K562 (cell line): ENCODE data around the gene TDRKH. TPM values are rescaled to one million over a fixed set of nuclear protein-coding genes. Genes with fewer than 3 reads are reported as not detected.

Experiments used
- ARHGAP35 ChIP-seq: fragments of 450-650 bp; IDR thresholded peaks from 2 replicates; pipeline ENCODE4 v1.6.1; 2018; ENCODE audit not compliant: partially characterized antibody
- ATF3 ChIP-seq, 2 experiments: fragments of 450-650 bp in 1 of 2; sonication (generic) in 1 of 2; formaldehyde crosslinking in 1 of 2; IDR thresholded peaks in 1 of 2; conservative IDR thresholded peaks in 1 of 2; 2 replicates each; pipeline versions ENCODE4 v1.6.1 to v1.8.1; 2016 to 2023; ENCODE audit warnings: mild to moderate bottlenecking in 2 of 2, moderate library complexity in 2 of 2, inconsistent platforms in 1 of 2, missing genetic modification reagents in 1 of 2
- DPF2 ChIP-seq: fragments of 450-650 bp; IDR thresholded peaks from 2 replicates; pipeline ENCODE4 v1.6.1; 2016
- E2F3 ChIP-seq: fragments of 250-450 bp; sonication (Bioruptor Pico); IDR thresholded peaks from 2 replicates; pipeline ENCODE4 v1.4.0; 2020; ENCODE audit warnings: mild to moderate bottlenecking
- EGR1 ChIP-seq: fragments of 450-650 bp; conservative IDR thresholded peaks from 2 replicates; pipeline ENCODE4 v1.6.1; 2017; ENCODE audit warnings: mild to moderate bottlenecking
- EP300 ChIP-seq: IDR thresholded peaks from 2 replicates; pipeline ENCODE4 v1.6.1; 2012; ENCODE audit warnings: low read length, improper control_type of control experiment
- JUND ChIP-seq, 2 experiments: IDR thresholded peaks; 2 replicates in 1 of 2; 3 replicates in 1 of 2; pipeline ENCODE4 v1.6.1; 2011; ENCODE audit warnings: borderline replicate concordance in 2 of 2, low read depth in 2 of 2, low read length in 2 of 2, improper control_type of control experiment in 1 of 2, missing biosample characterization in 1 of 2, missing genetic modification characterization in 1 of 2, missing genetic modification reagents in 1 of 2
- MAFK ChIP-seq: IDR thresholded peaks from 2 replicates; pipeline ENCODE4 v1.6.1; 2011; ENCODE audit warnings: low read length, improper control_type of control experiment
- MEIS2 ChIP-seq: fragments of 450-650 bp; IDR thresholded peaks from 2 replicates; pipeline ENCODE4 v1.6.1; 2014; ENCODE audit warnings: mild to moderate bottlenecking; ENCODE audit not compliant: partially characterized antibody
- NCOA2 ChIP-seq, 2 experiments: fragments of 450-650 bp; IDR thresholded peaks; 2 replicates each; pipeline ENCODE4 v1.6.1; 2018; ENCODE audit warnings: mild to moderate bottlenecking in 2 of 2, moderate library complexity in 1 of 2; ENCODE audit not compliant: partially characterized antibody in 2 of 2
- TBL1XR1 ChIP-seq, 2 experiments: IDR thresholded peaks; 2 replicates each; pipeline ENCODE4 v1.6.1; 2012; ENCODE audit warnings: improper control_type of control experiment in 2 of 2, low read length in 2 of 2, mild to moderate bottlenecking in 1 of 2
- polyA plus RNA-seq, 8 experiments: library from polyadenylated mRNA; depleted of rRNA in 4 of 8; stranded (reverse) in 5 of 8; unstranded in 3 of 8; fragments of >200 nt; fragmentation: Nextera tagmentation in 2 of 8; fragmentation: Illumina TruSeq in 1 of 8; extraction: Ambion mirVana in 2 of 8; extraction: Trizol in 1 of 8; gene quantifications; 2 replicates each; pipeline versions ENCODE4 v1.2.1 to v1.2.3, GENCODE V29; 2011 to 2014; ENCODE audit warnings: inconsistent platforms in 1 of 8, missing spikeins in 1 of 8
- total RNA-seq, 7 experiments: library from RNA; depleted of rRNA in 6 of 7; stranded (reverse); fragments of >200 nt in 6 of 7; fragmentation: Illumina TruSeq in 2 of 7; extraction: Trizol in 2 of 7; gene quantifications; 2 replicates each; pipeline versions ENCODE4 v1.2.1 to v1.2.3, GENCODE V29; 2011 to 2021; ENCODE audit warnings: low replicate concordance in 1 of 7

The TDRKH gene
- total and polyA plus RNA-seq, 9 of the 15 experiments (the other 6 are each of a cell fraction or from before 2014, with no cell fraction given) = 4.3 to 21.3 (median 8.4) TPM

GRCh38 chr1:151739590-151740355 lies 50.5 kb downstream of the TDRKH start (continued):
- TF ChIP-seq ATF3 (IDR thresholded peaks at IDR 0.05) (peak; percentile 57; the same call in 1 of the 2 replicates), ATF3 (CRISPR knock-in tag; conservative IDR thresholded peaks at IDR 0.05) (no peak), MAFK (peak; percentile 81), DPF2 (peak; percentile 32; the same call in 1 of the 2 replicates), EP300 (peak; percentile 75), EGR1 (0 out of 2 replicates have a peak, but pooled peaks have one; percentile 25), E2F3 (CRISPR knock-in tag) (no peak), JUND (IDR thresholded peaks at IDR 0.05; ENCODE audit: borderline replicate concordance, low read depth, low read length) (peak; percentile 47; the same call in 1 of the 2 replicates), JUND (tag; IDR thresholded peaks at IDR 0.05; ENCODE audit: borderline replicate concordance, low read depth, low read length) (peak; percentile 56; the same call in 1 of the 3 replicates), MEIS2 (peak; percentile 93), NCOA2 (IDR thresholded peaks at IDR 0.05; ENCODE audit: partially characterized antibody in 2 of 2) (no peak), TBL1XR1 (IDR thresholded peaks at IDR 0.05; ENCODE audit: low read length in 2 of 2) (no peak), ARHGAP35 (peak; percentile 75)
